ENCODE data around the gene GAS6. TPM values are rescaled to one million over a fixed set of nuclear protein-coding genes. Genes with fewer than 3 reads are reported as not detected.

GAS6 gene
- total and polyA plus RNA-seq, 11 donors, result 96.7 to 438 (median 183) TPM

- TF ChIP-seq POLR2A (IDR thresholded peaks at IDR 0.05) (no peak), CTCF (IDR thresholded peaks at IDR 0.05) (no peak)
- Histone ChIP-seq H3K27ac (peak overlapping the region; percentile 56 to 93 (median 82)), H3K9me3 (no peaks in the 10 kb centered on the region), H3K4me1 (peaks cover 3 to 60% (median 42%) of the 10 kb centered on the region in 12 donors), H3K4me3 (peak overlapping the region in 2 of 12 donors; percentile 19 to 22), H3K36me3 (no peaks in the 10 kb centered on the region), H3K27me3 (no peaks in the 10 kb centered on the region)
- intact Hi-C loops (cut with DNase I), result loop anchor here in 3 of 10 donors (1.0 to 5.0 kb wide), 3 partner anchors 45 to 65 kb away; no protein-coding TSS in a partner anchor
- WGBS, 4 donors, result 11 to 20% (median 13%) methylated on average over 8 of the region's 8 CpGs
- peak; percentile 69 to 85 (median 82) for DNase-seq
- ATAC-seq, result peak; percentile 78 to 91 (median 87)
These were observed 18.4 kb upstream of the GAS6 start for GRCh38 chr13:113882267-113882630.

- ATAC-seq (peak; percentile 10 to 65 (median 45)), DNase-seq (peak in 2 of 5 donors; percentile 48 to 59)
- Histone ChIP-seq H3K9me3 (no peaks in the 10 kb centered on the region), H3K27ac (peak overlapping the region; percentile 56 to 93 (median 82)), H3K36me3 (no peaks in the 10 kb centered on the region), H3K4me1 (peaks cover 3 to 60% (median 42%) of the 10 kb centered on the region in 12 donors), H3K27me3 (no peaks in the 10 kb centered on the region), H3K4me3 (no peak overlapping the region)
- TF ChIP-seq POLR2A (IDR thresholded peaks at IDR 0.05) (no peak), CTCF (IDR thresholded peaks at IDR 0.05) (no peak)
- intact Hi-C loops (cut with DNase I), result loop anchor here in 3 of 10 donors (1.0 to 5.0 kb wide), 5 partner anchors 19 to 64 kb away; no protein-coding TSS in a partner anchor
- 25 to 38% (median 33%) methylated on average over 10 of the region's 10 CpGs for WGBS, 4 donors
These were observed 17.9 kb upstream of the GAS6 start for GRCh38 chr13:113881614-113882266.

GRCh38 chr13:113880651-113881611 is 17.1 kb upstream of the GAS6 start:
- intact Hi-C loops (cut with DNase I), result loop anchor here in 3 of 10 donors (2.0 to 5.0 kb wide), 4 partner anchors 18 to 64 kb away; no protein-coding TSS in a partner anchor
- no peak for TF ChIP-seq POLR2A (IDR thresholded peaks at IDR 0.05)
- no peak for TF ChIP-seq CTCF (IDR thresholded peaks at IDR 0.05)

More at GRCh38 chr13:113880651-113881611, 17.1 kb upstream of the GAS6 start:
- Histone ChIP-seq H3K4me3 (no peak overlapping the region), H3K27me3 (no peaks in the 10 kb centered on the region), H3K4me1 (peaks cover 3 to 60% (median 42%) of the 10 kb centered on the region in 12 donors), H3K27ac (peak overlapping the region; percentile 21 to 93 (median 82)), H3K36me3 (no peaks in the 10 kb centered on the region), H3K9me3 (no peaks in the 10 kb centered on the region)
- WGBS, 4 donors, result 29 to 67% (median 61%) methylated on average over 6 to 17 of the region's 17 CpGs
- DNase-seq (peak in 1 of 5 donors; percentile 41), ATAC-seq (peak in 3 of 4 donors; percentile 7 to 39 (median 17))
